ENCODE measurements around the gene ATP5F1E. TPM values are rescaled to one million over a fixed set of nuclear protein-coding genes. Genes with fewer than 3 reads are reported as not detected.
A peak's percentile ranks its signal among the peaks of the same experiment; 100 is the strongest.
"Not testable (repeated sequence)": the region's sequence is repeated elsewhere in the genome, so short reads cannot be mapped to it uniquely, and the experiment has no call there.

ATP5F1E gene
- total RNA-seq, 1 donor from 2014 or later: 86.1 TPM

DNA sequence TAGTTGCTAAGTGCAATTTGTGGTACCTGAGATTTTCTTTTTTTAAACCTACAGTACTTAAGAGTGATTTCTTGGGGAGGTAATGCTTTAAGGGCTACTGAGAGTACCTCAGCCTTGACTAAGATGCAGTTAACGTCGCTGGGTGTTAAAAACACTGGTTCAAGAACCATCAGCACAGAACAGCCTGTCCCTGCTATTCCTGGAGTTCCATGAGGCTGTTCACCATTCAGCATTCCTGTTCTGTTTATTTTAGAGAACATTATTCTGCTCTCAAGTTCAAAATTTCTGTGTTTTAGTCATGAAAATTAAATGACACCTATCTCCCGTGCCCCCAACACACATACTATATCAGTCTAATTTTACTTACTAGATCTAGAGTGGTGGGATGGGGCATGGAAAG, 12.2 kb upstream of the ATP5F1E start:
- H3K36me3 Mint-ChIP-seq (ENCODE audit: low read depth): peaks cover 18% of the 10 kb centered on the region
- TF ChIP-seq, protein P1, sequence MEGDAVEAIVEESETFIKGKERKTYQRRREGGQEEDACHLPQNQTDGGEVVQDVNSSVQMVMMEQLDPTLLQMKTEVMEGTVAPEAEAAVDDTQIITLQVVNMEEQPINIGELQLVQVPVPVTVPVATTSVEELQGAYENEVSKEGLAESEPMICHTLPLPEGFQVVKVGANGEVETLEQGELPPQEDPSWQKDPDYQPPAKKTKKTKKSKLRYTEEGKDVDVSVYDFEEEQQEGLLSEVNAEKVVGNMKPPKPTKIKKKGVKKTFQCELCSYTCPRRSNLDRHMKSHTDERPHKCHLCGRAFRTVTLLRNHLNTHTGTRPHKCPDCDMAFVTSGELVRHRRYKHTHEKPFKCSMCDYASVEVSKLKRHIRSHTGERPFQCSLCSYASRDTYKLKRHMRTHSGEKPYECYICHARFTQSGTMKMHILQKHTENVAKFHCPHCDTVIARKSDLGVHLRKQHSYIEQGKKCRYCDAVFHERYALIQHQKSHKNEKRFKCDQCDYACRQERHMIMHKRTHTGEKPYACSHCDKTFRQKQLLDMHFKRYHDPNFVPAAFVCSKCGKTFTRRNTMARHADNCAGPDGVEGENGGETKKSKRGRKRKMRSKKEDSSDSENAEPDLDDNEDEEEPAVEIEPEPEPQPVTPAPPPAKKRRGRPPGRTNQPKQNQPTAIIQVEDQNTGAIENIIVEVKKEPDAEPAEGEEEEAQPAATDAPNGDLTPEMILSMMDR (IDR thresholded peaks at IDR 0.05): no peak
- H3K27ac Mint-ChIP-seq: peak overlapping the region; percentile 78
- intact Hi-C loops (cut with micrococcal nuclease): no loop called here
- ChIA-PET CTCF (no interaction called here), POLR2A (interaction anchor here (1.1 to 6.2 kb wide), 4 partner anchors 11 to 178 kb away, joined by 3 to 64 read pairs (median 17); partner anchors contain the start of gene ATP5F1E)
- H3K27me3 Mint-ChIP-seq: peaks cover under 1% of the 10 kb centered on the region
- no peaks in the 10 kb centered on the region for H3K9me3 Mint-ChIP-seq
- no peak overlapping the region for H3K4me3 Mint-ChIP-seq
- ATAC-seq (ENCODE audit: low read depth) (no peak), DNase-seq (no peak)
- H3K4me1 Mint-ChIP-seq: peaks cover 49% of the 10 kb centered on the region

DNA sequence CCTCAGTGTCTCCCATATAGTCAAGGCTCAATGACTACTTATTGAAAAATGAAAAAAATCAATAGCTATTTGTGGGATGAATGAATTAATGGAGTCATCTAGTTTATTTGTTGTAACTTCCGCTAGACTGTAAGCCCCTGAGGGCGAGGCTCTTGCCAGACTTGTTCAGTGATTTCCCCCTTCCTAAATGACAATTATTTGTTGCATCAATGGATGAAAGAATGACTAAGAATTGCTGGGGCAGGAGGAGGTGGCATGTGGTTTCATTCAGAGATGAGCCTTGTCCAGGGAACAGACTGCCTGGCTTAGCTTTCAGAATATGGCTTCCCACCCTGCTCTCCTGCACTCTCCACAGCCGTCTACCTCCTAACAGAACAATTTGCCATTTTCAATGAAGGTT, 11.6 kb upstream of the ATP5F1E start:
- ATAC-seq (ENCODE audit: low read depth) (no peak), DNase-seq (no peak)
- Mint-ChIP-seq H3K27ac (peak overlapping the region; percentile 78), H3K9me3 (no peaks in the 10 kb centered on the region), H3K36me3 (ENCODE audit: low read depth) (peaks cover 18% of the 10 kb centered on the region), H3K4me1 (peaks cover 52% of the 10 kb centered on the region), H3K27me3 (no peaks in the 10 kb centered on the region), H3K4me3 (peak overlapping the region; percentile 82)
- intact Hi-C loops (cut with micrococcal nuclease): no loop called here
- ChIA-PET CTCF (interaction anchor here (1.1 to 1.5 kb wide), 2 partner anchors 45 to 178 kb away, joined by 4 read pairs; no protein-coding TSS in a partner anchor), POLR2A (interaction anchor here (0.9 to 6.2 kb wide), 8 partner anchors 11 to 393 kb away, joined by 3 to 64 read pairs (median 10); partner anchors contain the start of genes ATP5F1E and STX16)
- TF ChIP-seq, protein P1 (IDR thresholded peaks at IDR 0.05): no peak

DNA sequence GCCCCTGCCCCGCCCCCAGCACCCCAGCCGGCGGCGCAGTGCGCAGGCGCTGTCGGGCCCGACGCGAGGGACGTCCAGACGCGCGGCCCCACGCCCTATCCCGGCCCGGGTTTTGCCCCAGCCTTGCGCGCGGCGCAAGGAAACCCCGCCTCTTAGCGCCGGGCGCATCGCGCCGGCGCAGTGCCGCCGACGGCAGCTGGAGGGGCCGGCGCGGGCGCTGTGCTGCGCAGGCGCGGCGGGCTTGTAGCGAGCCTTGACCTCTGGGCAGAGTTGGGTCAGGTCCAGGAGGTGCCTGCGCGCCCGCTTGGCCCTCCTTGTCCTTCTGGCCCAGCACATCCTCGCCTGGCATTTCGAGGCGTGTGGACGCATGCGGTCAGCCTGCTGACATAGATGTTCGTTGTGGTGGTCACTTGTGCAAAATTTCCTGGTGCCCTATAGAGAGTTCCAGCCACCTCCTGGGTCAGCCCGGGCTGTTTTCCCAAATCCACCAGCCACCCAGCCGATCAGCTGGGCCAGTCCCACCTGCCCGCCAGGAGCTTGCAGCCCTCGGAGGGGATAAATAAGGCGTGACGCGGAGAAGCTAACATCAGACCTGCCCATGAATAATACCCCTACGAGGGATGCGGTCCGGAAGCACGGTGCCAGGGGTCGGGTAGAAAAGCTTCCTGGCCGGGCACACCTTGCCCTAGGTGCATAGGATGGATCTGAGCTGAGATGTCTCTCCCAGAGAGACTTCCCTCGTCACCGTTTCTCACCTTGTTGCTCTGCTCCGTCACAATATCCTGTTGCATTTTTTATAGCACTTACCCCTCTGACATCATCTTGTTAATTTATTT, 10.9 kb upstream of the ATP5F1E start:
- Mint-ChIP-seq H3K27ac (peak overlapping the region; percentile 91), H3K4me3 (peak overlapping the region; percentile 95), H3K27me3 (no peaks in the 10 kb centered on the region), H3K9me3 (no peaks in the 10 kb centered on the region), H3K4me1 (peaks cover 52% of the 10 kb centered on the region), H3K36me3 (ENCODE audit: low read depth) (peaks cover 22% of the 10 kb centered on the region)
- TF ChIP-seq, protein P1 (IDR thresholded peaks at IDR 0.05): no peak
- CTCF ChIA-PET: interaction anchor here (1.1 to 1.5 kb wide), 2 partner anchors 45 to 179 kb away, joined by 4 read pairs; no protein-coding TSS in a partner anchor
- POLR2A ChIA-PET: interaction anchor here (0.5 to 6.2 kb wide), 10 partner anchors 10 to 392 kb away, joined by 3 to 64 read pairs (median 7); partner anchors contain the start of genes ATP5F1E and STX16
- intact Hi-C loops (cut with micrococcal nuclease): loop anchor here (1.0 kb wide), 5 partner anchors 11 to 153 kb away; partner anchors contain the start of genes ATP5F1E and NELFCD
- ATAC-seq (ENCODE audit: low read depth): peak; percentile 97
- DNase-seq: peak; percentile 97

DNA sequence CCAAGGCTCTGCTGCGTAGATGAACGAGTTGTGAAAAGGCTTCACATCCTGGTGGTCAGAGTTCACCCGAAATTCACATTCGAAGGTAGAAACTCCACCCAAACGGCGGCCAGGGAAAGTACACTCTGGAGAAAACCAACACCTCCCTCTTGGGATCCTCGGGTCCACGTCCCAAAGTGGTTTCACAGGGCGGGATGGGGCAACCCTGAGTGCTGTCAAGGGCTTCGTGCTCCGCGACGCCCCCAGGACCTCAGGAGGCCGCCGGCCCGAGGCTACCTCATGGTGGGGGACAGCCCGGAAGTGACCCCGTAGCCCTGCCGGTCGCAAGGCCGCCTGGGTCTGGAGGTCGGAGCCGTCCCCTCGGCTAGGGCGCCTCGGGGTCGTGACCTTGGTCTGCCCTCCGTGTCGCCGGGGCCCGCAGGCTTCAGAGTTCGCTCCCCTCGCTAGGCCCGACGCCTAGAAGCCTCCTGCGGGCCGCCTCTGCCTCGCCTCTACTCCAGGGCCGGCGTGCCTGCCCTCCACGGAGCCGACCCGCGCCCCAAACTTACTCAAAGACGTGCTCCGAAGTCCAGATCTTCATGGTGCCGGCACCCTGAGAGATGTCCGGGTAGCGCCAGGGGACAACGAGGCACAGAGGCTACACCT, 10.1 kb upstream of the ATP5F1E start, which contains the start of gene PRELID3B:
Gene PRELID3B, minus strand, starts transcription at position 636 of the 645 bp plus-strand sequence. Its CDS starts 56 bp downstream, at position 580.
- Mint-ChIP-seq H3K9me3 (no peaks in the 10 kb centered on the region), H3K27me3 (no peaks in the 10 kb centered on the region), H3K36me3 (ENCODE audit: low read depth) (peaks cover 30% of the 10 kb centered on the region), H3K4me1 (peaks cover 52% of the 10 kb centered on the region), H3K4me3 (peak within 1 kb of the TSS; percentile 95), H3K27ac (peak within 1 kb of the TSS; percentile 91)
- DNase-seq (no peak), ATAC-seq (ENCODE audit: low read depth) (peak; percentile 19)
- intact Hi-C loops (cut with micrococcal nuclease): loop anchor here (1.0 kb wide), 5 partner anchors 10 to 152 kb away; partner anchors contain the start of genes ATP5F1E and NELFCD
- ChIA-PET POLR2A (interaction anchor here (0.5 to 6.2 kb wide), 8 partner anchors 9 to 391 kb away, joined by 3 to 64 read pairs (median 10); partner anchors contain the start of genes ATP5F1E and STX16), CTCF (interaction anchor here (0.9 to 1.5 kb wide), 2 partner anchors 13 to 179 kb away, joined by 4 read pairs; no protein-coding TSS in a partner anchor)
- TF ChIP-seq, protein P1 (IDR thresholded peaks at IDR 0.05): no peak

DNA sequence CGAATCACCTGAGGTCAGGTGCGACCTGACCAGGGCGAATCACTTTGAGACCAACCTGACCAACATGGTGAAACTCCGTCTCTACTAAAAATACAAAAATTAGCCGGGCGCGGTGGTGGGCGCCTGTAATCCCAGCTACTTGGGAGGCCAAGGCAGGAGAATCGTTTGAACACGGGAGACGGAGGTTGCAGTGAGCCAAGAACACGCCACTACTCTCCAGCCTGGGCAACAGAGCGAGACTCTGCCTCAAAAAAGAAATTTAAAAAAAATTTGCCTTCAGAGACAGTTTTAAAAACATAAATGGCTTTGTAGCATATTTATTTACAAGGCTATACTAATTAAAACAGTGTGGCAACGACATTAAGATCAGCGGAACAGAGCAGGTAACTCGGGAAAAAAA, 9.4 kb upstream of the ATP5F1E start:
- ChIA-PET CTCF (interaction anchor here (0.9 kb wide), 1 partner anchor 13 kb away, joined by 4 read pairs; no protein-coding TSS in a partner anchor), POLR2A (interaction anchor here (2.3 to 6.2 kb wide), 5 partner anchors 9 to 152 kb away, joined by 7 to 64 read pairs (median 15); partner anchors contain the start of gene ATP5F1E)
- ATAC-seq (ENCODE audit: low read depth); H3K27me3 Mint-ChIP-seq; DNase-seq; H3K9me3 Mint-ChIP-seq; intact Hi-C loops (cut with micrococcal nuclease): not testable (repeated sequence)
- H3K4me3 Mint-ChIP-seq: peak overlapping the region; percentile 95
- H3K36me3 Mint-ChIP-seq (ENCODE audit: low read depth): peaks cover 37% of the 10 kb centered on the region
- peak overlapping the region; percentile 61 for H3K27ac Mint-ChIP-seq
- H3K4me1 Mint-ChIP-seq: peaks cover 52% of the 10 kb centered on the region
